ENCODE data around the gene CTCF.
A peak's percentile ranks its signal among the peaks of the same experiment; 100 is the strongest.

CTCF gene

DNA sequence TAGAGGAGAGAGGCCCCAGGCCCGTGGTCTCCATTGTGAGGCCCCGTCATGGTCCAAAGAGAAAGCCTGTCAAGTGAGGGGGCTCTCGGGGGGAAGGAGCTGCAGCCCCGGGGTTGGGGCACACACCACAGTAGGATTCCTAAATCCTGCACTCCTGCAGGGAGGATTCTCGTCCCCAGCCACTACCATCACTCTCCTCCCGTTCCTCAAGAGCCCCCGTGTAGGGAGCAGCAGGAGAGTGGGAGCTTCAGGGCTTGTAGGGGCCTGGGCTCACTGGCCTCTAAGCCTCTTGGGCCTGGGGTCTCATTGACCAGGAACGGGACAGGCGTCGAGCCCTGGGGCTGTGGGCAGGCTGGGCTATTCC lies 105.1 kb downstream of the CTCF start:
- DNase-seq = no peak

GRCh38 chr16:67667817-67668494 lies 105.6 kb downstream of the CTCF start:
- DNase-seq = peak; percentile 87

DNA sequence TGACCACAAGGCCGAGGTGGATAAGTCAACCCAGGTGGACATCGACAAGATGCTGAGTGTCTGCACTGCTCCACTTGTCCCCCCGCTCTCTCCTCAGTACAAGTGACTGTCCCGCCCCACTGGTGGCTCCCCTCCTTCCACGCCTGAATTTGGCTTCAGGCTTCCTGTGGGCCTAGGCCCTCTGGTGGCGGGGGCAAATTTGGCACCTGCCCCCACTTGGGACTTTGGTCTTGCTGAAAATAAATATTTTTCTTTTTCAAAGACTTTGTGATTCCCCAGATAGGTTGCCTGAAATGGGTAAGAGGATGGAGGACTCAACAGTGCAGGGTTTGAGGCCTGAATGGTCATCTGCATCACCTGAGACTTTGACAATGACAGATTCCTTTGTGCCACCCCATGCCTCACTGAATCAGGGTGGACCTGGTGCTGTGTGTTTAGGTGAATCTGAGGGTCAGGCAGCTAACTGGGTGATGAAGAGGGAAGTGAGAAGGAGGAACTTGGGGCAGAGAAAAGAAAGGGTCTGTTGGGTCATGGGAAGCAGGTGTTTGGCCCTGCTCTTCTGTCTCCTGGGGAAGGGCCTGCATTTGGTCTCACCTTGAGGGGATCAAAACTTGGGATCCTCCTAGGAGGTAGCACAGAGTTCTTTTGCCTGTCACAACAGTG lies 106.3 kb downstream of the CTCF start:
- DNase-seq = no peak

DNA sequence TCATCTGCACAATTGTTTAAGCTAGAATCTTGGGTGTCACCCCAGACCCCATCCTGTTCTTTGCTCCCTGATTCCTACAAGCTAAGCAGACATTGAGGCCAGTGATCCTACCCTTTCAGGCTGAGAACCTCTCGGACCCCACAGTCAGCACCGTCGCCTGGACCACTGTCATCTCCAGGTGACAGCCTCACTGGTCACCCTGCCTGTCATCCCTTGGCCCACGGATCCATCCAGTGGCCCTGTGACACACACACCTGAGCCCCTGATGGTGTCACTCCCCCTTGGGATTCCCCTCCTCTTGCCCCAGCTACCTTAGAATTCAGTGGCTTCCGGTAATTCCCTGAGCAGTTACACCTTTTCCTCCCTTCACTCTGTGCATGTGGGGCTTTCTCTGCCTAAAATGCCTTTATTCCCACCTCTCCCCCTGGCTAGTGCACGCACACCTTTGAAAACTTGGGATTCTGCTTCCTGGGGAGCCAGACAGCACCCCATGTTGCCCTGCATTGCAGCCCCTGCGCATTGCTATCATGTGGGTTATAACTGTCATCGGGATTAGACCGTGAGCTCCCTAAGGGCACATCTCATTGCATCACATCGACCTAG lies 107.3 kb downstream of the CTCF start:
- no peak for DNase-seq

DNA sequence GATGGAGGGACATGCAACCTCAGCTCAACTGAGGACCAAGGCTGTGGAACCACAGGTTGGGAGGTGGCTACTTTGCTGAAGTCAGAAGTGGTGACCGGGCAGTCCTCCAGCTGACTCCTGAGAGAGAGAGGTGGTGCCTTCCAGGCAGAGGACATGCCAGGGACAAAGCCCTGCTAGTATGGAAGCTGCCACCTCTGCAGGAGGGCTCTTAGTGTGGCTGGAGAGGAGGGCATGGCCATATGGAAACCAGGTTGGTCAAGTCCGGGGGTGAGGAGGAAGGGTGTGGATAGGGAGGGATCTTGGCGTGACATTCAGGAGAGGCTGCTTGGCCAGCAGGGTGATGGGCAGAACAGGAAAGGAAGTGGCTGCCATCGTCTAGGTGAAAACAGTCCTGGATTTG lies 110.0 kb downstream of the CTCF start:
- DNase-seq = no peak

- DNase-seq = peak; percentile 73
Observed at GRCh38 chr16:67672739-67673662, 110.7 kb downstream of the CTCF start.

GRCh38 chr16:67673712-67674580 lies 111.6 kb downstream of the CTCF start:
- DNase-seq = no peak

GRCh38 chr16:67674851-67675578 lies 112.7 kb downstream of the CTCF start:
- DNase-seq = no peak

DNA sequence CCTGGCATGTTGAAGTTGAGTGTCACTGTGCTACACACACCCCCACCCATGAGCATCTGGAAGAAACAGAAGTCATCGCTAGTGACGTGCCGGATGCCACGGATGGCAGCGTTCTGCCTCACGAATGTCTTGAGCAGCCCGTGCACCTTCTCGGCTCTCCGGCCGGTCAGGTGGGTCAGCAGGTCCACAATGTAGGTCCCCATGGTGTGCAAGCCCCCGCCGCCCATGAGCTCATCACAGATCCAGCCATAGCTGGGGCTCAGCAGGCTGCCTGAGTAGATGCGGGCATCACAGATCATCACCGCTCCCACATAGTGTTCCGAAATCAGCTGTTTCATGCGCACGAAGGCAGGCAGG lies 113.2 kb downstream of the CTCF start:
- no peak for DNase-seq

GRCh38 chr16:67675999-67676398 lies 113.7 kb downstream of the CTCF start:
- DNase-seq = no peak

DNA sequence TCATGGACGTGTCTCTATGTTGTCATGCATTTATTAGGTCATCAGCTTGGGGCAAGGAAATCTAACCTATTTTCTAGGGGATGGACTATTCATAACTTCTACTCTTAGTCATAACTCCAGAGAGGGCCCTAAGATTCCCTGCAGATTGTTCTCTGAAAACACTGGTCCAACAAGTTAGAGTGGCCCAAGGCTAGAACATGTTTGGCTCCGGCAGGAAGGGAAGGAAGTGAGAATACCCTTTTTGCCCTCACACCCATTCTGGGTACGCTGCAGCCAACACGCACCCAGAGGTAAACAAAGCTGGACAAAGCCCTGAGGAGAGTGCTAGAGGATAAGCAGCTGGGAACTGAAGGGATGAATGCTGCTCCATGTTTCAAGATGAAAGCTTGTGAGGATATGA lies 114.2 kb downstream of the CTCF start:
- DNase-seq = no peak

DNA sequence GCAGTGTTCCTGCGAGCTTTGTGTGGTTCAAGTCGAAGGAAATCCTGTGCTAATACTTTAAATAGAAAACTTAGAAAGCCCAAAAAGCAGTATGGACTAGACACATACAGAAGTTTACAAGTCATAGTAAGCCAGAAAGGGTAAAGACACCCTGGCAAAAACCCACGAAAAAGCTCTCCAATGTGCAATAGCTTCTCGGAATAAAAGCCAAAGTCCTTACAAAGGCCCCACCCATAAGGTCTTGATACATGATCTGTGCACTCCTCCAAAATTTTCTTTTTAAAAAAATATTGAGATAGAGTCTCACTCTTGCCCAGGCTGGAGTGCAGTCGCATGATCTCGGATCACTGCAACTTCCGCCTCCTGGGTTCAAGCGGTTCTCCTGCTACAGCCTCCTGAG lies 114.6 kb downstream of the CTCF start:
- DNase-seq = no peak

DNA sequence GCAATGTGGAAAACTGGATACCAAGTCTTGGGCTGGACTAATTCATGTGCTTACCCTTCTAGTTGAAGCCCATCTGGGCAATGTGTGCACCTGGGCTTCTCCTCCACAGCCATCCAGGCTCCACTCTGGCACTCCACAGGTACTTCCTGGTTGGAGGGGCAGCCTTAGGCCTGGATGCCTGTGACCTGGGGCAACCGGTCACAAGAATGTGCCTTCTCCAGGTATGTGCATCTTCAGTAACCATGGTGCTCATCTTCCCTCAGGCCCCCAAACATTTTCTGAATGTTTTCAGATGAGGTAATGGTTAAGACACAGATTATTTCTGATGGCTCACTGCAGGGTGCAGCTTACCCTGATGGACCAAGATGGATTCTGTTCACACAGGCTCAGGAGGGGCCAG lies 115.4 kb downstream of the CTCF start:
- DNase-seq = no peak

DNA sequence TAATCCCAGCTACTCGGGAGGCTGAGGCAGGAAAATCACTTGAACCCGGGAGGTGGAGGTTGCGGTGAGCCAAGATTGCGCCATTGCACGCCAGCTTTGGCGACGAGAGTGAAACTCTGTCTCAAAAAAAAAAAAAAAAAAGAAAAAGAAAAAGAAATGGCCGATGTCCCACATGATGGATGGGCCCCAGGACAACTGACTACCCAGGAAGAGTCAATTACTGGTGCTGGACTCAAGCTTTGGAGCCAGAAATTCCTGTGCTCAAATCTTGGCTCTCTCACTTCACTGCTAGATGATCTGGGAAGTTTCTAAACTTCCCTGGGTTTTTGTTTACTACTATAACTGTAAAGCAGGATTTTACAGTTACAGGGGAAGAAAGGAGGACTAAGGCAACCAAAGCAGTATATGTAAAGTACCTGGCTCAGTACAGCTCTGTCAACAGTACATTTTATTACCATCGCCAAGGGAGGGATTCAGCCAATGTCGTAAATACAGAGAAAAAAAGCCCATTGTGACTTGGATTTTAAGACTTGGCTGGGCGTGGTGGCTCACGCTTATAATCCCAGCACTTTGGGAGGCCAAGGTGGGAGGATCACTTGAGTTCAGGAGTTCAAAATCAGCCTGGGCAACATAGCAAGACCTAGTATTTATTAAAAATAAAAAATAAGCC lies 116.2 kb downstream of the CTCF start:
- DNase-seq = no peak

- no peak for DNase-seq
Observed at GRCh38 chr16:67679935-67680897, 117.9 kb downstream of the CTCF start.

- DNase-seq = no peak
Observed at GRCh38 chr16:67683767-67684166, 121.4 kb downstream of the CTCF start.

- no peak for DNase-seq
Observed at GRCh38 chr16:67685388-67686112, 123.2 kb downstream of the CTCF start.

Data from activated CD8-positive, alpha-beta memory T cell treated with anti-CD3 and anti-CD28 coated beads for 24 hours (primary cell).